OCI-LY7 (cell line): ENCODE data around the gene TEPSIN.

Experiments used
- EZH2phosphoT487 ChIP-seq: fragments of 200-600 bp; sonication (generic); IDR thresholded peaks from 2 replicates; pipeline ENCODE4 v1.6.1; 2018; ENCODE audit warnings: low read depth, borderline replicate concordance, mild to moderate bottlenecking, mixed run types, antibody characterized with exemption, low read length, moderate library complexity, mixed read lengths
- TF ChIP-seq, protein P1 (sequence below): fragments of 200-600 bp; sonication (generic); conservative IDR thresholded peaks from 2 replicates; pipeline ENCODE4 v1.5.1; 2014; ENCODE audit warnings: mild to moderate bottlenecking, antibody characterized with exemption, low read length, moderate library complexity, mixed read lengths

- TF ChIP-seq, protein P1, sequence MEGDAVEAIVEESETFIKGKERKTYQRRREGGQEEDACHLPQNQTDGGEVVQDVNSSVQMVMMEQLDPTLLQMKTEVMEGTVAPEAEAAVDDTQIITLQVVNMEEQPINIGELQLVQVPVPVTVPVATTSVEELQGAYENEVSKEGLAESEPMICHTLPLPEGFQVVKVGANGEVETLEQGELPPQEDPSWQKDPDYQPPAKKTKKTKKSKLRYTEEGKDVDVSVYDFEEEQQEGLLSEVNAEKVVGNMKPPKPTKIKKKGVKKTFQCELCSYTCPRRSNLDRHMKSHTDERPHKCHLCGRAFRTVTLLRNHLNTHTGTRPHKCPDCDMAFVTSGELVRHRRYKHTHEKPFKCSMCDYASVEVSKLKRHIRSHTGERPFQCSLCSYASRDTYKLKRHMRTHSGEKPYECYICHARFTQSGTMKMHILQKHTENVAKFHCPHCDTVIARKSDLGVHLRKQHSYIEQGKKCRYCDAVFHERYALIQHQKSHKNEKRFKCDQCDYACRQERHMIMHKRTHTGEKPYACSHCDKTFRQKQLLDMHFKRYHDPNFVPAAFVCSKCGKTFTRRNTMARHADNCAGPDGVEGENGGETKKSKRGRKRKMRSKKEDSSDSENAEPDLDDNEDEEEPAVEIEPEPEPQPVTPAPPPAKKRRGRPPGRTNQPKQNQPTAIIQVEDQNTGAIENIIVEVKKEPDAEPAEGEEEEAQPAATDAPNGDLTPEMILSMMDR = no peak
- no peak for TF ChIP-seq EZH2phosphoT487
These were observed 22.2 kb upstream of the TEPSIN start for GRCh38 chr17:81261096-81261495.
